PFSK-1 (cell line): Measurements from ENCODE around the gene FAM168B.

ENCODE experiments used
- POLR2AphosphoS5 ChIP-seq: IDR thresholded peaks from 2 replicates; pipeline ENCODE4 v1.6.1; 2012; ENCODE audit warnings: low read depth, mild to moderate bottlenecking, control low read depth, low read length, moderate library complexity
- TAF1 ChIP-seq: IDR thresholded peaks from 2 replicates; pipeline ENCODE4 v1.6.1; 2012; ENCODE audit warnings: low read length, control low read depth, borderline replicate concordance; ENCODE audit not compliant: insufficient read depth
- TF ChIP-seq, protein P1 (sequence below), 2 experiments: IDR thresholded peaks; 2 replicates each; pipeline versions ENCODE4 v1.6.1 to v1.8.0; 2011 to 2012; ENCODE audit warnings: low read depth in 2 of 2, low read length in 2 of 2, control low read depth in 1 of 2, inconsistent platforms in 1 of 2, mild to moderate bottlenecking in 1 of 2, moderate library complexity in 1 of 2; ENCODE audit not compliant: insufficient read depth in 1 of 2

DNA sequence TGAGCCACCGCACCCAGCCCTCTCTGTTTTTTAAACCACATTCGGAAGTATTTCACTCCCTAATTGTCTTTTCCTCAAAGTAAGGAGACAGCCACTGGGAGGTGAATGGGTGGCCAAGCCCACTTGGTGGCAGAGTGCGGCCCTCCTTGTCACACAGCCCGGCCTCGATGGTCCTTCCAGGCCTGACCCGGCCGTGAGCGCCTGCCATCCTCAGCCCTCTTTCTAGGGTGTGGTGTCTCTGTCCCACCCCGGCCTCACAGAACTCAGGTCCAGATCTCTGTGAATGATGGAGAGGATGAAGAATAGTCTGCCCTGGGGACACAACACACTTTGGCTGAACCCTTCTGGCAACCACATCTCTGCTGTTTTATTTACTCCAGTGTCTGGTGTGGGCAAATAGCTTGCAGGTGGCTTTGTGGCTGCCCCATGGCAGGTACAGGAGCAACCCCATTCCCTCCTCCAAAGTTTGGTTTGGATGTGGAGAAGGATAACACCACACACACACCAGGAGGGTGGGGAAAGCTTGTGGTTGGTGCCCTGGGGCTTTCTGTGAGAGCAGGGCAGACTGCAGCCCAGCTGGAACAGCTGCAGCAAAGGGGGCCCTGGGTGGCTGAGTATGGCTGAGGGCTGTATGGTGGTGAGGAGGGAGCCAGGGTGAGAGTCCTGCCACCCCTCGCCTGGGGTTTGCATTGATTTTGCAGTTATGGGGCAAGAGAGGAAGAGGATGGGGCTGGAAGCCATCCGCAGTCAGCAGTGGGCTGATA is 88.6 kb downstream of the FAM168B start:
- TF ChIP-seq POLR2AphosphoS5 (no peak), TAF1 (no peak)
- TF ChIP-seq, protein P1, sequence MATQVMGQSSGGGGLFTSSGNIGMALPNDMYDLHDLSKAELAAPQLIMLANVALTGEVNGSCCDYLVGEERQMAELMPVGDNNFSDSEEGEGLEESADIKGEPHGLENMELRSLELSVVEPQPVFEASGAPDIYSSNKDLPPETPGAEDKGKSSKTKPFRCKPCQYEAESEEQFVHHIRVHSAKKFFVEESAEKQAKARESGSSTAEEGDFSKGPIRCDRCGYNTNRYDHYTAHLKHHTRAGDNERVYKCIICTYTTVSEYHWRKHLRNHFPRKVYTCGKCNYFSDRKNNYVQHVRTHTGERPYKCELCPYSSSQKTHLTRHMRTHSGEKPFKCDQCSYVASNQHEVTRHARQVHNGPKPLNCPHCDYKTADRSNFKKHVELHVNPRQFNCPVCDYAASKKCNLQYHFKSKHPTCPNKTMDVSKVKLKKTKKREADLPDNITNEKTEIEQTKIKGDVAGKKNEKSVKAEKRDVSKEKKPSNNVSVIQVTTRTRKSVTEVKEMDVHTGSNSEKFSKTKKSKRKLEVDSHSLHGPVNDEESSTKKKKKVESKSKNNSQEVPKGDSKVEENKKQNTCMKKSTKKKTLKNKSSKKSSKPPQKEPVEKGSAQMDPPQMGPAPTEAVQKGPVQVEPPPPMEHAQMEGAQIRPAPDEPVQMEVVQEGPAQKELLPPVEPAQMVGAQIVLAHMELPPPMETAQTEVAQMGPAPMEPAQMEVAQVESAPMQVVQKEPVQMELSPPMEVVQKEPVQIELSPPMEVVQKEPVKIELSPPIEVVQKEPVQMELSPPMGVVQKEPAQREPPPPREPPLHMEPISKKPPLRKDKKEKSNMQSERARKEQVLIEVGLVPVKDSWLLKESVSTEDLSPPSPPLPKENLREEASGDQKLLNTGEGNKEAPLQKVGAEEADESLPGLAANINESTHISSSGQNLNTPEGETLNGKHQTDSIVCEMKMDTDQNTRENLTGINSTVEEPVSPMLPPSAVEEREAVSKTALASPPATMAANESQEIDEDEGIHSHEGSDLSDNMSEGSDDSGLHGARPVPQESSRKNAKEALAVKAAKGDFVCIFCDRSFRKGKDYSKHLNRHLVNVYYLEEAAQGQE (IDR thresholded peaks at IDR 0.05; ENCODE audit: insufficient read depth in 1 of 2, low read depth in 2 of 2, low read length in 2 of 2): no peak
